ENCODE measurements around the gene CCDC73.

CCDC73 gene

GRCh38 chr11:32830413-32830738, 35.9 kb upstream of the CCDC73 start:
- Histone ChIP-seq H3K9me3 (ENCODE audit: control insufficient read depth, insufficient read depth, low read length) (no peaks in the 10 kb centered on the region), H3K4me2 (ENCODE audit: low read length) (no peak overlapping the region), H3K27me3 (ENCODE audit: control insufficient read depth, low read length) (peaks cover 32% of the 10 kb centered on the region), H4K20me1 (ENCODE audit: control insufficient read depth, insufficient read depth, low read depth, low read length) (no peaks in the 10 kb centered on the region), H3K79me2 (ENCODE audit: control insufficient read depth, low read length) (no peaks in the 10 kb centered on the region), H3K36me3 (ENCODE audit: control insufficient read depth, low read length) (no peaks in the 10 kb centered on the region), H3K4me3 (ENCODE audit: low read length) (no peak overlapping the region), H3K9me2 (replicated peaks; ENCODE audit: control insufficient read depth, low read length) (no peaks in the 10 kb centered on the region), H3F3A (ENCODE audit: control insufficient read depth, insufficient read depth) (no peaks in the 10 kb centered on the region), H3K27ac (ENCODE audit: low read depth, low read length) (no peak overlapping the region), H3K4me1 (ENCODE audit: control insufficient read depth, low read length) (0 out of 2 replicates have a peak, but pooled peaks cover 2% of the 10 kb centered on the region)
- TF ChIP-seq CTCF (IDR thresholded peaks at IDR 0.05; ENCODE audit: low read depth, low read length, poor library complexity, severe bottlenecking) = no peak
- no peak for TF ChIP-seq EZH2phosphoT487 (IDR thresholded peaks at IDR 0.05; ENCODE audit: borderline replicate concordance, low read length)

GRCh38 chr11:32829680-32830412, 35.4 kb upstream of the CCDC73 start, which contains the start of gene PRRG4:
Gene PRRG4, plus strand, starts transcription at chr11:32829927. Its CDS starts 603 bp downstream, at chr11:32830530.
- Histone ChIP-seq H3K9me2 (replicated peaks; ENCODE audit: control insufficient read depth, low read length) (no peaks in the 10 kb centered on the region), H3K27ac (ENCODE audit: low read depth, low read length) (no peak within 1 kb of the TSS), H3F3A (ENCODE audit: control insufficient read depth, insufficient read depth) (no peaks in the 10 kb centered on the region), H3K27me3 (ENCODE audit: control insufficient read depth, low read length) (peaks cover 27% of the 10 kb centered on the region), H4K20me1 (ENCODE audit: control insufficient read depth, insufficient read depth, low read depth, low read length) (no peaks in the 10 kb centered on the region), H3K36me3 (ENCODE audit: control insufficient read depth, low read length) (no peaks in the 10 kb centered on the region), H3K9me3 (ENCODE audit: control insufficient read depth, insufficient read depth, low read length) (no peaks in the 10 kb centered on the region), H3K79me2 (ENCODE audit: control insufficient read depth, low read length) (no peaks in the 10 kb centered on the region), H3K4me2 (ENCODE audit: low read length) (peak within 1 kb of the TSS; percentile 49), H3K4me1 (ENCODE audit: control insufficient read depth, low read length) (0 out of 2 replicates have a peak, but pooled peaks cover 2% of the 10 kb centered on the region), H3K4me3 (ENCODE audit: low read length) (peak within 1 kb of the TSS; percentile 47)
- TF ChIP-seq CTCF (IDR thresholded peaks at IDR 0.05; ENCODE audit: low read depth, low read length, poor library complexity, severe bottlenecking) (no peak), EZH2phosphoT487 (IDR thresholded peaks at IDR 0.05; ENCODE audit: borderline replicate concordance, low read length) (no peak; the same call in 1 of the 2 replicates)

GRCh38 chr11:32829157-32829679, 34.8 kb upstream of the CCDC73 start:
- Histone ChIP-seq H4K20me1 (ENCODE audit: control insufficient read depth, insufficient read depth, low read depth, low read length) (no peaks in the 10 kb centered on the region), H3K4me2 (ENCODE audit: low read length) (peak overlapping the region; percentile 49), H3K27ac (ENCODE audit: low read depth, low read length) (no peak overlapping the region), H3F3A (ENCODE audit: control insufficient read depth, insufficient read depth) (no peaks in the 10 kb centered on the region), H3K79me2 (ENCODE audit: control insufficient read depth, low read length) (no peaks in the 10 kb centered on the region), H3K4me3 (ENCODE audit: low read length) (peak overlapping the region; percentile 47), H3K27me3 (ENCODE audit: control insufficient read depth, low read length) (peaks cover 27% of the 10 kb centered on the region), H3K9me3 (ENCODE audit: control insufficient read depth, insufficient read depth, low read length) (no peaks in the 10 kb centered on the region), H3K4me1 (ENCODE audit: control insufficient read depth, low read length) (0 out of 2 replicates have a peak, but pooled peaks cover 2% of the 10 kb centered on the region), H3K9me2 (replicated peaks; ENCODE audit: control insufficient read depth, low read length) (no peaks in the 10 kb centered on the region), H3K36me3 (ENCODE audit: control insufficient read depth, low read length) (no peaks in the 10 kb centered on the region)
- TF ChIP-seq EZH2phosphoT487 (IDR thresholded peaks at IDR 0.05; ENCODE audit: borderline replicate concordance, low read length) (peak; percentile 90; the same call in 1 of the 2 replicates), CTCF (IDR thresholded peaks at IDR 0.05; ENCODE audit: low read depth, low read length, poor library complexity, severe bottlenecking) (no peak)
